H54 (cell line): ENCODE measurements around the gene CXXC5.

Source experiments
- DNase-seq: peaks from one replicate; pipeline ENCODE4 v3.0.0; 2011; ENCODE audit warnings: low spot score, mixed read lengths; ENCODE audit not compliant: insufficient read length
- FAIRE-seq: peaks from 3 replicates; lab custom pipeline; 2011; peaks lifted over from hg19 to GRCh38; lab: Jason Lieb, UNC
- POLR2A ChIP-seq: IDR thresholded peaks from 2 replicates; pipeline ENCODE4 v1.6.1; 2011; ENCODE audit warnings: low read depth, mild to moderate bottlenecking, low read length

Gene CXXC5

DNA sequence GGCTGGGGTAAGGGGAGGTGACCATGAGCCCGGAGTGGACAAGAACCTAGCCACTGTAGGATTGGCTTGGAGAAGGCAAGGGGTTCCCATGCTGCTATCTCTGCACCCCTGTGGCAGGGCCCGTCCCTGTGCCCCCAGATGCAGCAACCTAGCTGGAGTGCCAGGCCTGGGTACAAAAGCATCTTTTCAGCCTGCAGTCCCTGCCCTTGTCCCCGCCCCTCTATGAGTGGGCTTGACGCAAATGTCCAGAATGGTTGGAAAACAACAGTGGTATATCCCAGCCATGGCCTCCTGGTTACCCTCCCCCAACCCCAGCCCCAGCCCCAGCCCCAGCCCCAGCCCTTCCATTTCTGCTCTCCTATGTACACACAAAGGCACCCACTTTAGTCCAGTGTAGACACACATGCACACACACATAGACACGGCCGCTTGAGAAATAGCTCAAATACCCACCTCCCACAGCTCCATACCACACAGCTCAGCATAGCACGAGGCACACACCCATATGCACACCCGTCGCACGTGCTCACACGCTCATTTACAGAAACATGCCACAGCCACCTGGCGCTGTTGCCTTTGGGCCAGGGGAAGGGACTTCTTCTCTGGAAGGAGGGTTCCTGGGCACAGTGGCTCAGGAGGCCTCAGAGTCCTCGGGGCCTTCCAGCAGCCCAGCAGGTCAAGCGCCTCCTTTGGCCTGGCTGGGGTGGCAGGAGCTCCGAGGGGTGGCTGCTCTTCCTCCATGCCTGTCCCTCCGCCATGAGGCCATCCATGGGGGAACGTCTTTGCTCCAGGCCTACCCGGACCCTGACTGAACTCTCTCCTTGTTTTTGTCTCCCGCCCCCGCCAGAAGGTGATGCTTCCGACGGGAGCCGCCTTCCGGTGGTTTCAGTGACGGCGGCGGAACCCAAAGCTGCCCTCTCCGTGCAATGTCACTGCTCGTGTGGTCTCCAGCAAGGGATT lies 34.1 kb downstream of the CXXC5 start:
- no peak for TF ChIP-seq POLR2A
- DNase-seq (no peak), FAIRE-seq (no peak)

GRCh38 chr5:139683295-139684271 lies 35.4 kb downstream of the CXXC5 start:
- no peak for FAIRE-seq
- no peak for TF ChIP-seq POLR2A
- DNase-seq: no peak

DNA sequence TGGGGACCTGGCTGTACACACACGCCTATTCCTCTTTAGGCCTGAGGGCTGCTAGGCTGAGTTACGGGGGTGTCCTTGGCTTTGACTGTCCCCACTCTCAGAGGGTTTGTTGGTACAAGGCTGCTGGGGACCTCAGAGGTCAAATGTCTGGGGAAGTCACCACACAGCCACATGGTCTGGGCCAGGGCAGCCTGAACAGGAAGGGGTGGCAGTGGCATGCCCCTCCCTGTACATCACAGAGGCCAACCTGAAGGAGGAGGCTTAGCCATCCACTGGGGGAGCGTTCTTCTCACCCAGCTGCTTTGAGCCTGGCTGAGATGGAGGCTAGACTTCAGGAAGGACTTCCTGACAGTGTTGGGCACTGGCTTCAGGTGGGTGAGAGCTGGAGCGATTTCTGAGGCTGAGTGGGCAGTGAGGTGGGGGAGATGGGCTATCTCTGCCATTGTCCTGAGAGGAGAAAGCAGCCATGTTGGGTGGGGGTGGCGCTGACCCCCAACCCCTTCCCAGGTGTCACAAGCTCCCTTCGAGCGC lies 36.3 kb downstream of the CXXC5 start:
- FAIRE-seq: no peak
- no peak for TF ChIP-seq POLR2A
- no peak for DNase-seq

GRCh38 chr5:139684881-139685749 lies 37.0 kb downstream of the CXXC5 start:
- DNase-seq (no peak), FAIRE-seq (no peak)
- no peak for TF ChIP-seq POLR2A

DNA sequence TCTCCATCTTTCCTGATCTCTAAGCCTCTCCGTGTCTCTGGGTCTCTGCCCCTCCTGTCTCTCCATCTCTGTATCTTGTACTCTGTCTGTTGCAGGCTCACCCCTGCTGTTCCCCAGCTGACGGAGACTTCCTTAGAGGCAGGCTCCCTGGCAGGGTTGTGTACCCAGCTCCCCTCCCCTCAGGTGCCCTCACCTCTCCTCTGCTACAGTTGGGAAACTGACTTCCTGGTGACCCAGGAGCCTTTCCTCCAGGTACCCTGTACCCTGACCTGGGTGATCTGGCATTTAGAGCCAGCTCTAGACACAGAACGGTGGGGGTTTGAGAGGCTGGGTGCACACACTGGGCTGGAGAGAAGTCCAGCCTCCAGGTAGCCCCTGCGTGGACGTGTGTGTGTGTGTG lies 37.7 kb downstream of the CXXC5 start:
- no peak for TF ChIP-seq POLR2A
- FAIRE-seq: no peak
- no peak for DNase-seq

GRCh38 chr5:139686356-139686705 lies 38.2 kb downstream of the CXXC5 start:
- no peak for FAIRE-seq
- DNase-seq: no peak
- TF ChIP-seq POLR2A: no peak

GRCh38 chr5:139686706-139687441 lies 38.7 kb downstream of the CXXC5 start:
- FAIRE-seq: no peak
- TF ChIP-seq POLR2A: no peak

DNA sequence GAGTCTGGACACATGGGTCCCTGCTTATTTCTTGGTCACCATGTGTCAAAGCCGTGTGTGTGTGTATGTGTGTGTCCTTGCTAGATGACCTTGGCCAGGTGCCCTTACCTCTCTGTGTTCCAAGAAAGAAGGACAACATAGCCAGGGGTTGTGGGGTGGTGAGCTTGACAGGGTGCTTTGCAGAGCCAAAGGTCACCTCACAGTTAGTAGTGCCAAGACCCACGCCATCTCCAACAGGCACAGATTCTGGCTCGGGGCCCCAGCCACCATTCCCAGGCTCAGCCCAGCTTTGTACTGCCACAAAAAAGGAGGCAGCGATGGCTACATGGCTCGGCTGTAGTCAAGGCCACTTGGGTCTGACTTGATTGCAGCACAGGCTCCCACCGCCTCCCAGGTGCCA lies 39.5 kb downstream of the CXXC5 start:
- FAIRE-seq (no peak), DNase-seq (no peak)
- no peak for TF ChIP-seq POLR2A

More at GRCh38 chr5:139686706-139687441, 38.7 kb downstream of the CXXC5 start:
- no peak for DNase-seq

DNA sequence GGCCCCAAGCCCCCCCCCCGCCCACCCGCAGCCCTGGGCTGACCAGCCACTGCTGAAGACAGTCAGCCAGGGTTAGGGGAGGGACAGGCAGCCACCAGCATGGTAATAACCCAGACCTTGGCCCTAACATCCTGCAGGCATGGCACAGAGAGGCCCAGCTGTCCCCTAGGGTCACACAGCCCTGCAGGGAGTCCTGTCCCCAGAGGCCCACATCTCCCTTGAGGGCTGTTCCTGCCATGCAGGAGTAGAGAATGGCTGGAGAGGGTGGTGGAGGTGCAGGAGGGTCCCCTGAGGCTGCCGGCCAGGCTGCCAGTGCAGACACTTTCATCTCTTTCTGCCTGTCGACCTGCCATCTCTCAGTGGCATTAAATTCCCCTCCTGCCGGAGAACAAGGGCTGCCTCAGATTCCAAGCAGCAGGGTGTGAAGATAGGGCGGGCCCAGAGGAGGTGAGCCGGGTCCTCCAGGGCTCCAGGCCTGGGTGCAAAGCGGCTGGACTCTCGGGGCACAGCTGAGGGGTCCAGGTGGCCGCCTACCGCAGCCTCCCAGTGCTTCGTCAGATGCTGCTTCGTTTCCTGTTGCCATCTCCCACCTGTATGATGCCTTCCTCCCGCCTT lies 40.0 kb downstream of the CXXC5 start:
- no peak for FAIRE-seq
- TF ChIP-seq POLR2A: no peak
- no peak for DNase-seq

- no peak for FAIRE-seq
- TF ChIP-seq POLR2A: no peak
- DNase-seq: no peak
Observed at GRCh38 chr5:139688751-139689372, 40.7 kb downstream of the CXXC5 start.

GRCh38 chr5:139689631-139690063 lies 41.5 kb downstream of the CXXC5 start:
- TF ChIP-seq POLR2A: no peak
- no peak for FAIRE-seq
- no peak for DNase-seq

DNA sequence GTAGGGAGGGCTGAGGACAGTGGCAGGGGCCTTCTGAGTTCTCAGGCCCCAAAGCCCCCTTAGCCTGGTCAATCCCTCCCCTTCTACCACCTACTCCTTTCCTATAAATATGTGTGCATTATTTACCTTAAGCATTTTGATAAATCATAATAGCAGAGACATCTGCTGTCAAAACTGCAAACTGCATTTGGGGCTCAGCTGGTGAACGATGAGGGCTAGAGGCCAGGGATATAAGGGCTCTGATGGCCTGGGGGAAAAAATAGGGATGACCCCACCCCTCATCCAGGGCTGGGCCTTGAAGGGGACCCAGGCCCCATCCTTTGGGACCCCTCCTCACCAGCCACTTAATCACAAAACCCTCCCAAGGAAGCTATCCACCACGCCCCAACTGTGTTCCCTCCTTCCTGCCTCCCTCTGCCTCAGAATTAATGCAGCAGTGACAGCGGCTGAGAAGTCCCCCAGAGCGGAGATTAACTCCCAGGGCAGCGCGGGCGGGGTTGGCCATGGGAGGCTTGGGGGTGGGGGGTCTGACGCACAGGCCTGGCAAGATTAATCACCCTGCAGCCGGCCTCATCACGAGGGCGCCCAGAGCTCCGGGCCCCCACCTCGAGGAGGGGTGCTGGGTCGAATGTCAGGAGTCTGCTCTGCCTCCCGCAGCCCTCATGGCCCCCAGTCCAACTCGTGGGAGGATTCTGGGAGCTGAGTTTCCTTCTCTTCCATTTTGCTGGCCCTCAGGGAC lies 42.1 kb downstream of the CXXC5 start:
- DNase-seq (no peak), FAIRE-seq (no peak)
- no peak for TF ChIP-seq POLR2A
